ENCODE data around the gene BRINP3.

DNA sequence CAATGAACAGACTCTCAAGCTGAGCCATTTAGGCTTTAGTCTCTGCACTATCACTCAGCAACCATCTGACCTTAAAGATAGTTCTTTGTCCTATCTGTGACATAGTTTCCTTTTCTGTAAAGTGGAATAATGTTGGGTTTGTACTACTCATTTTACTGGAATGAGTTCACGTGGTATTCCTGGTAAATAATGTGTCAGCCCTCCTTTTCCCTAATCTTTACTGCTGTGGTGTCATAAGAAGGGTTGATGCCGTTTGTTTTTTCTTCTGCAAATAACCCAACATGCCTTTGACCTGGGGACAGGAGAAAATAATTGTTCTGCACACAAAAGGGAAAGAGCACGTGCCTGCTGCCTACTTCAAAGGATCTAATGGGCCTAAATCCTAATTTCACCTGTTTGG is 297.8 kb downstream of the BRINP3 start:
- TF ChIP-seq, protein P1, sequence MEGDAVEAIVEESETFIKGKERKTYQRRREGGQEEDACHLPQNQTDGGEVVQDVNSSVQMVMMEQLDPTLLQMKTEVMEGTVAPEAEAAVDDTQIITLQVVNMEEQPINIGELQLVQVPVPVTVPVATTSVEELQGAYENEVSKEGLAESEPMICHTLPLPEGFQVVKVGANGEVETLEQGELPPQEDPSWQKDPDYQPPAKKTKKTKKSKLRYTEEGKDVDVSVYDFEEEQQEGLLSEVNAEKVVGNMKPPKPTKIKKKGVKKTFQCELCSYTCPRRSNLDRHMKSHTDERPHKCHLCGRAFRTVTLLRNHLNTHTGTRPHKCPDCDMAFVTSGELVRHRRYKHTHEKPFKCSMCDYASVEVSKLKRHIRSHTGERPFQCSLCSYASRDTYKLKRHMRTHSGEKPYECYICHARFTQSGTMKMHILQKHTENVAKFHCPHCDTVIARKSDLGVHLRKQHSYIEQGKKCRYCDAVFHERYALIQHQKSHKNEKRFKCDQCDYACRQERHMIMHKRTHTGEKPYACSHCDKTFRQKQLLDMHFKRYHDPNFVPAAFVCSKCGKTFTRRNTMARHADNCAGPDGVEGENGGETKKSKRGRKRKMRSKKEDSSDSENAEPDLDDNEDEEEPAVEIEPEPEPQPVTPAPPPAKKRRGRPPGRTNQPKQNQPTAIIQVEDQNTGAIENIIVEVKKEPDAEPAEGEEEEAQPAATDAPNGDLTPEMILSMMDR (IDR thresholded peaks at IDR 0.05; ENCODE audit: extremely low read depth in 1 of 2, insufficient read depth in 1 of 2, low read depth in 1 of 2, low read length in 2 of 2), result no peak
- TF ChIP-seq POLR2A (IDR thresholded peaks at IDR 0.05; ENCODE audit: low read depth, low read length), result no peak

Measured in endothelial cell of umbilical vein (primary cell).